Measurements from ENCODE around the gene GPC6.

DNA sequence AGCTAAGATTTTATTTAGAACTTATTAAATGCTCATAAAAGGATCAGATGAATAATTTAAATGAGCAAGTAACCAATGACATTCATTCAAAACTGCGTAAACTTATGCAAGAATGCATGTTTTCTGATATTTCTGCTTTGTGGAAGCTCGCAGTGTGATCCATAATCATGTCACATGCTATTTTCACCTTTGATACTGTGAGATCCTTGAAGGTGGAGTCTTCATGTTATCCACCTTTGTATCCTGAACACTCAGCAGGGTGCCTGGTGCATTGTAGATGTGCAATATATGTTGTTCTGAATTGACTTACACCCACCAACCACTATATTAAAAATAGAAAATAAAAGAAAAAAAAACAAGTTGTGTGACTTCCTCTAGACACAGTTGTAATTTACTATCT lies 919.4 kb downstream of the GPC6 start:
- TF ChIP-seq, protein P1, sequence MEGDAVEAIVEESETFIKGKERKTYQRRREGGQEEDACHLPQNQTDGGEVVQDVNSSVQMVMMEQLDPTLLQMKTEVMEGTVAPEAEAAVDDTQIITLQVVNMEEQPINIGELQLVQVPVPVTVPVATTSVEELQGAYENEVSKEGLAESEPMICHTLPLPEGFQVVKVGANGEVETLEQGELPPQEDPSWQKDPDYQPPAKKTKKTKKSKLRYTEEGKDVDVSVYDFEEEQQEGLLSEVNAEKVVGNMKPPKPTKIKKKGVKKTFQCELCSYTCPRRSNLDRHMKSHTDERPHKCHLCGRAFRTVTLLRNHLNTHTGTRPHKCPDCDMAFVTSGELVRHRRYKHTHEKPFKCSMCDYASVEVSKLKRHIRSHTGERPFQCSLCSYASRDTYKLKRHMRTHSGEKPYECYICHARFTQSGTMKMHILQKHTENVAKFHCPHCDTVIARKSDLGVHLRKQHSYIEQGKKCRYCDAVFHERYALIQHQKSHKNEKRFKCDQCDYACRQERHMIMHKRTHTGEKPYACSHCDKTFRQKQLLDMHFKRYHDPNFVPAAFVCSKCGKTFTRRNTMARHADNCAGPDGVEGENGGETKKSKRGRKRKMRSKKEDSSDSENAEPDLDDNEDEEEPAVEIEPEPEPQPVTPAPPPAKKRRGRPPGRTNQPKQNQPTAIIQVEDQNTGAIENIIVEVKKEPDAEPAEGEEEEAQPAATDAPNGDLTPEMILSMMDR (IDR thresholded peaks at IDR 0.05), result no peak
- TF ChIP-seq POLR2A (IDR thresholded peaks at IDR 0.05), result no peak
